HCT116 (cell line): ENCODE results near the gene EXOSC3. TPM values are rescaled to one million over a fixed set of nuclear protein-coding genes. Genes with fewer than 3 reads are reported as not detected.
"Not testable (repeated sequence)": the region's sequence is repeated elsewhere in the genome, so short reads cannot be mapped to it uniquely, and the experiment has no call there.

ENCODE experiments used
- ATAC-seq: fragments of 200-7000 bp; cut with Tn5 transposase; 2 replicates; pipeline ENCODE4 v1.9.1; 2020; ENCODE audit warnings: mild to moderate bottlenecking, moderate library complexity
- BruUV-seq: library from RNA; stranded (reverse); fragments of 400-500 nt; replicated peaks from 2 replicates; lab custom pipeline; 2021; lab: Mats Ljungman, UMichigan
- CTCF ChIA-PET: fragments of 300-600 bp; sonication (Branson Sonifier 250); formaldehyde crosslinking; loops from one replicate; lab custom pipeline; 2021; ENCODE audit warnings: antibody characterized with exemption; lab: Charles Lee
- POLR2A ChIA-PET: fragments of 300-600, 350-600 bp; sonication (Branson Sonifier 250); formaldehyde crosslinking; loops from one replicate; lab custom pipeline; 2021; ENCODE audit warnings: antibody characterized with exemption; lab: Charles Lee
- RAD21 ChIA-PET, 2 experiments: fragments of 300-600 bp; sonication (Branson Sonifier 250); formaldehyde crosslinking; loops; one replicate each; lab custom pipeline; 2023; ENCODE audit warnings: low total read pairs in 2 of 2; ENCODE audit not compliant: uncharacterized antibody in 2 of 2, unreplicated experiment in 2 of 2, low non-redundant PET in 1 of 2; lab: Charles Lee
- DNase-seq: peaks from one replicate; pipeline ENCODE4 v3.0.0-alpha.2; 2010; ENCODE audit warnings: low read depth, low spot score
- H2AFZ ChIP-seq: fragments of 200-600 bp; shearing (Covaris generic), sonication (generic); 2 replicates; pipeline ENCODE4 v1.6.1; 2017; ENCODE audit warnings: low read depth, mixed run types, mixed read lengths, antibody characterized with exemption, low read length; ENCODE audit not compliant: poor library complexity, severe bottlenecking
- H3K27ac ChIP-seq: 2 replicates; pipeline ENCODE4 v1.5.1; 2012; ENCODE audit warnings: low read depth, low read length
- H3K27me3 ChIP-seq: fragments of 200-600 bp; sonication (generic); 2 replicates; pipeline ENCODE4 v1.6.1; 2016; ENCODE audit warnings: mixed run types, low read length, mixed read lengths; ENCODE audit not compliant: insufficient read depth
- H3K36me3 ChIP-seq, 2 experiments: fragments of 200-500 bp in 1 of 2; fragments of 200-600 bp in 1 of 2; sonication (Bioruptor generic) in 1 of 2; sonication (generic) in 1 of 2; 2 replicates each; pipeline versions ENCODE4 v1.5.1 to v1.6.1; 2014 to 2016; ENCODE audit warnings: low read length in 2 of 2, inconsistent platforms in 1 of 2, mixed read lengths in 1 of 2, mixed run types in 1 of 2; ENCODE audit not compliant: insufficient read depth in 2 of 2, control insufficient read depth in 1 of 2
- H3K4me1 ChIP-seq, 2 experiments: fragments of 200-600 bp in 1 of 2; sonication (generic) in 1 of 2; 2 replicates each; pipeline versions ENCODE4 v1.5.1 to v1.6.1; 2012 to 2017; ENCODE audit warnings: low read length in 2 of 2, inconsistent platforms in 1 of 2, mild to moderate bottlenecking in 1 of 2, mixed read lengths in 1 of 2, mixed run types in 1 of 2, moderate library complexity in 1 of 2; ENCODE audit not compliant: insufficient read depth in 2 of 2, control insufficient read depth in 1 of 2
- H3K4me2 ChIP-seq: fragments of 200-600 bp; sonication (generic); 2 replicates; pipeline ENCODE4 v1.6.1; 2017; ENCODE audit warnings: mixed run types, low read length, mixed read lengths
- H3K4me3 ChIP-seq, 2 experiments: fragments of 200-600 bp in 1 of 2; sonication (generic) in 1 of 2; replicated peaks in 1 of 2; 2 replicates each; pipeline ENCODE4 v1.5.1; 2011 to 2016; ENCODE audit warnings: low read length in 2 of 2, control low read depth in 1 of 2, low read depth in 1 of 2, mild to moderate bottlenecking in 1 of 2, mixed read lengths in 1 of 2, mixed run types in 1 of 2
- H3K79me2 ChIP-seq: fragments of 200-600 bp; sonication (generic); 2 replicates; pipeline ENCODE4 v1.6.1; 2017; ENCODE audit warnings: mild to moderate bottlenecking, mixed run types, low read length, moderate library complexity, mixed read lengths; ENCODE audit not compliant: insufficient read depth
- H3K9ac ChIP-seq: fragments of 200-600 bp; sonication (generic); 2 replicates; pipeline ENCODE4 v1.6.1; 2016; ENCODE audit warnings: low read length, mixed read lengths
- H3K9me2 ChIP-seq: fragments of 200-600 bp; sonication (generic), shearing (Covaris generic); 2 replicates; pipeline ENCODE4 v1.6.1; 2017; ENCODE audit warnings: mixed run types, mild to moderate bottlenecking, moderate library complexity; ENCODE audit not compliant: insufficient read depth
- H3K9me3 ChIP-seq, 2 experiments: fragments of 200-500 bp in 1 of 2; fragments of 200-600 bp in 1 of 2; sonication (Bioruptor generic) in 1 of 2; sonication (generic) in 1 of 2; 2 replicates each; pipeline ENCODE4 v1.6.1; 2014 to 2017; ENCODE audit warnings: low read length in 2 of 2, mixed read lengths in 2 of 2, inconsistent platforms in 1 of 2, low read depth in 1 of 2, mild to moderate bottlenecking in 1 of 2, mixed run types in 1 of 2, moderate library complexity in 1 of 2; ENCODE audit not compliant: control insufficient read depth in 1 of 2, insufficient read depth in 1 of 2
- H4K20me1 ChIP-seq: fragments of 200-600 bp; sonication (generic), shearing (Covaris generic); 2 replicates; pipeline ENCODE4 v1.6.1; 2017; ENCODE audit warnings: mixed run types, mild to moderate bottlenecking, moderate library complexity; ENCODE audit not compliant: insufficient read depth
- CEBPB ChIP-seq: IDR thresholded peaks from 2 replicates; pipeline ENCODE4 v1.6.1; 2012; ENCODE audit warnings: low read depth
- EGR1 ChIP-seq: IDR thresholded peaks from 2 replicates; pipeline ENCODE4 v1.6.1; 2012; ENCODE audit warnings: low read depth
- EZH2 ChIP-seq: fragments of 200-600 bp; sonication (generic); IDR thresholded peaks from 2 replicates; pipeline ENCODE4 v1.6.1; 2017; ENCODE audit warnings: antibody characterized with exemption, mixed run types
- TCF7L2 ChIP-seq: IDR thresholded peaks from 2 replicates; pipeline ENCODE4 v1.7.0; 2011; ENCODE audit warnings: borderline replicate concordance, inconsistent platforms; ENCODE audit not compliant: insufficient read depth, insufficient read length; ENCODE audit errors: extremely low read depth
- intact Hi-C: fragments of 100-400 bp; cut with micrococcal nuclease; formaldehyde crosslinking; loops from 2 replicates; pipeline ENCODE4 v1.10.0; 2022
- total RNA-seq: library from RNA; stranded (reverse); gene quantifications from one replicate; pipeline ENCODE4 v1.2.1, GENCODE V29; 2021; ENCODE audit not compliant: unreplicated experiment
- TF ChIP-seq, protein P1 (sequence below): IDR thresholded peaks from 2 replicates; pipeline ENCODE4 v1.6.1; 2012

Gene EXOSC3
- total RNA-seq, 1 experiment from 2014 or later = 79.6 TPM

DNA sequence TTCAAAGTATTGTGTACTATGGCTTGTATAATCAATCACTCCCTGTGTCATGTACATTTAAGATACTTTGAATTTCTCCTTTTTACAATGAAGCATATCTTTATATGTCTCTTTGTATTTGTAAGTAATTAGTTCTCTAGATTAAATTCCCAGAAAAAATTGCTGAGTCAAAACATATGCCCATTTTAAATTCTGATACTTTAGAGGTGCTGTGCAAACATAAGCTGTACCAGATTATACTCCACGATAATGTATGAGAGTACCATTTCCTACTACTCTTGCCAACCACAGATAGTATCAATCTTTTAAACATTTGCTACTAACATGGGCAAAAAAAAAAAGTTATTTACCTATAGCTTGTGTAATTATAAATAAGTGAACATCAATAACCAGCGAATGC is 34.0 kb upstream of the EXOSC3 start (continued):
- TF ChIP-seq TCF7L2 (no peak), CEBPB (no peak), EGR1 (no peak)

DNA sequence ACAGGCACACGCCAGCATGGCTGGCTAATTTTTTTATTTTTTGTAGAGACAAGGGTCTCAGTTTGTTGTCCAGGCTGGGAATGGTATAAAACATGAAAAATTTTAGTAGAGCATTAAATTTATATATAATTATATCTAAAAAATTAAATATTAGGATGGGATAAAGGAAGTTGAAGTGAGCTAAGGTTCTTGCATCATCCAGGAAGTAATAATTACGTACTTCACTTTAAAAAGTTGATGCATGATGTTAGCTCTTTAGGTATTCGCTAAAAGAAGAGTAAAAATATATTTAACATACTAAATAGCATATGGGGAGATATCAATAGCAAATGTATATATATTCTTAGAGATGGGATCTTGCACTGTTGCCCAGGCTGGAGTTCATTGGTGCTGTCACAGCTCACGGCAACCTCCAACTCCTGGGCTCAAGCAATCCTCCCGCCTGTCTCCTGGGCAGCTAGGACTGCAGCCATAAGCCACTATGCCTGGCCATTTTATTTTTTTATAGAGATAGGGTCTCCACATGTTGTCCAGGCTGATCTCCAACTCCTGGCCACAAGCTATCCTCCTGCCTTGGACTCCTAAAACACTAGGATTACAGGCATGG is 28.0 kb upstream of the EXOSC3 start:
- POLR2A ChIA-PET = no interaction called here
- no peaks in the 10 kb centered on the region for H4K20me1 ChIP-seq
- H3K9ac ChIP-seq = no peak overlapping the region
- no peaks in the 10 kb centered on the region for H3K9me3 ChIP-seq
- H3K4me2 ChIP-seq = no peak overlapping the region
- RAD21 ChIA-PET = no interaction called here
- DNase-seq (no peak), ATAC-seq (no peak)
- TF ChIP-seq, protein P1, sequence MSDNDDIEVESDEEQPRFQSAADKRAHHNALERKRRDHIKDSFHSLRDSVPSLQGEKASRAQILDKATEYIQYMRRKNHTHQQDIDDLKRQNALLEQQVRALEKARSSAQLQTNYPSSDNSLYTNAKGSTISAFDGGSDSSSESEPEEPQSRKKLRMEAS = no peak
- H3K4me3 ChIP-seq = no peak overlapping the region
- H3K36me3 ChIP-seq = peaks cover 0 to 1% of the 10 kb centered on the region in 2 experiments; a peak in 1 of 4 replicates
- H3K9me2 ChIP-seq = no peaks in the 10 kb centered on the region
- H3K27me3 ChIP-seq = no peaks in the 10 kb centered on the region
- CTCF ChIA-PET = no interaction called here
- intact Hi-C loops = no loop called here
- BruUV-seq = no TSS peak
- H3K27ac ChIP-seq = no peak overlapping the region
- H3K79me2 ChIP-seq = peaks cover 14% of the 10 kb centered on the region
- H3K4me1 ChIP-seq = no peaks in the 10 kb centered on the region
- H2AFZ ChIP-seq = no peak overlapping the region

DNA sequence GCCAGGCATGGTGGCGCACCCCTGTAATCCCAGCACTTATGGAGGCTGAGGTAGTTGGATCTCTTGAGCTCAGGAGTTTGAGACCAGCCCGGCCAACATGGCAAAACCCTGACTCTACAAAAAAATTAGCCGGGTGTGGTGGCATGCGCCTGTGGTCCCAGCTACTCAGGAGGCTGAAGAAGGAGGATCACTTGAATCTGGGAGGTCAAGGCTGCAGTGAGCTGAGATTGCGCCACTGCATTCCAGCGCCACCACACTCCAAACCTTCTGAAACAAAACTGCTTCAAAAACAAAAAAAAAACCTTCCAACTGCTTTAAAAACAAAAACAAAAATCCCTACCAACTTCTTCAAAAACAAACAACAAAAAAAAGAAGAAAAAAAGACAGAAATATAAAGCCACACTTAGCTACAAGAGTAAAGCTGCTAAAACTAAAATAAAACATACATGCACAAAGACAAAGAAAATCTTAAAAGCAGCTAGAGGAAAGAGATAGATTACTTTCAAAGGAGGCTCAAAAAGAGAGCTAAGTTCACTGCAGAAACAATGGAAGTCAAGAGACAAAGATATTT is 27.1 kb upstream of the EXOSC3 start:
- Histone ChIP-seq H3K9me2 (no peaks in the 10 kb centered on the region), H3K79me2 (peaks cover 23% of the 10 kb centered on the region), H3K9ac (no peak overlapping the region), H2AFZ (no peak overlapping the region), H3K9me3 (no peaks in the 10 kb centered on the region), H3K4me2 (no peak overlapping the region), H3K36me3 (peaks cover 0 to 2% of the 10 kb centered on the region in 2 experiments; a peak in 1 of 4 replicates), H3K27me3 (no peaks in the 10 kb centered on the region), H3K4me3 (no peak overlapping the region), H3K4me1 (no peaks in the 10 kb centered on the region), H4K20me1 (no peaks in the 10 kb centered on the region), H3K27ac (no peak overlapping the region)
- RAD21 ChIA-PET = no interaction called here
- POLR2A ChIA-PET = no interaction called here
- no peak for TF ChIP-seq EZH2
- ATAC-seq (no peak), DNase-seq (no peak)
- intact Hi-C loops = no loop called here
- CTCF ChIA-PET = no interaction called here
- BruUV-seq = no TSS peak

DNA sequence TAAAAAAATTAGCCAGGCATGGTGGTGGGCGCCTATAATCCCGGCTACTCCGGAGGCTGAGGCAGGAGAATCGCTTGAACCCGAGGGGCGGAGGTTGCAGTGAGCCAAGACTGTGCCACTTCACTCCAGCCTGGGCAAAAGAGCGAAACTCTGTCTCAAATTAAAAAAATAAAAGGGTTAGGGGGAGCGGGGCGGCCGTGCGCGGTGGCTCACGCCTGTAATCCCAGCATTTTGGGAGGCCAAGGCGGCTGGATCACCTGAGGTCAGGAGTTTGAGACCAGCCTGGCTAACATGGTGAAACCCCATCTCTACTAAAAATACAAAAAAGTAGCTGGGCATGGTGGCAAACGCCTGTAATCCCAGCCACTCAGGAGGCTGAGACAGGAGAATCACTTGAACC is 24.8 kb upstream of the EXOSC3 start:
- RAD21 ChIA-PET, ATAC-seq, CTCF ChIA-PET, H3K4me2 ChIP-seq, H3K9me3 ChIP-seq, H2AFZ ChIP-seq, H3K4me3 ChIP-seq, H4K20me1 ChIP-seq, DNase-seq, H3K9ac ChIP-seq, H3K27ac ChIP-seq, intact Hi-C loops, H3K4me1 ChIP-seq, BruUV-seq, H3K9me2 ChIP-seq, H3K36me3 ChIP-seq, H3K27me3 ChIP-seq, POLR2A ChIA-PET: not testable (repeated sequence)
- peaks cover 45% of the 10 kb centered on the region for H3K79me2 ChIP-seq
